ENCODE results near the gene GDPD3.

Gene GDPD3

GRCh38 chr16:30067584-30067916 is 45.8 kb downstream of the GDPD3 start:
- H3K4me3 ChIP-seq (ENCODE audit: low read depth, low read length): peak overlapping the region; percentile 100
- no peak for TF ChIP-seq CTCF (conservative IDR thresholded peaks at IDR 0.05; ENCODE audit: low read depth, low read length)
- DNase-seq (ENCODE audit: low read depth): no peak

GRCh38 chr16:30066761-30067583 is 46.4 kb downstream of the GDPD3 start:
- TF ChIP-seq CTCF (conservative IDR thresholded peaks at IDR 0.05; ENCODE audit: low read depth, low read length): no peak
- peak overlapping the region; percentile 100 for H3K4me3 ChIP-seq (ENCODE audit: low read depth, low read length)
- no peak for DNase-seq (ENCODE audit: low read depth)

- peak; percentile 74 for DNase-seq (ENCODE audit: low read depth)
These were observed 47.2 kb downstream of the GDPD3 start for GRCh38 chr16:30065943-30066760.

GRCh38 chr16:30065102-30065942 is 48.0 kb downstream of the GDPD3 start, which contains the start of gene ALDOA:
Gene ALDOA, plus strand, starts transcription at chr16:30065760. Its CDS starts 1,138 bp downstream, at chr16:30066898.
- peak; percentile 99 for DNase-seq (ENCODE audit: low read depth)
- TF ChIP-seq CTCF (conservative IDR thresholded peaks at IDR 0.05; ENCODE audit: low read depth, low read length): no peak
- H3K4me3 ChIP-seq (ENCODE audit: low read depth, low read length): peak within 1 kb of the TSS; percentile 100

More at GRCh38 chr16:30065943-30066760, 47.2 kb downstream of the GDPD3 start:
- no peak for TF ChIP-seq CTCF (conservative IDR thresholded peaks at IDR 0.05; ENCODE audit: low read depth, low read length)
- H3K4me3 ChIP-seq (ENCODE audit: low read depth, low read length): peak overlapping the region; percentile 100

DNA sequence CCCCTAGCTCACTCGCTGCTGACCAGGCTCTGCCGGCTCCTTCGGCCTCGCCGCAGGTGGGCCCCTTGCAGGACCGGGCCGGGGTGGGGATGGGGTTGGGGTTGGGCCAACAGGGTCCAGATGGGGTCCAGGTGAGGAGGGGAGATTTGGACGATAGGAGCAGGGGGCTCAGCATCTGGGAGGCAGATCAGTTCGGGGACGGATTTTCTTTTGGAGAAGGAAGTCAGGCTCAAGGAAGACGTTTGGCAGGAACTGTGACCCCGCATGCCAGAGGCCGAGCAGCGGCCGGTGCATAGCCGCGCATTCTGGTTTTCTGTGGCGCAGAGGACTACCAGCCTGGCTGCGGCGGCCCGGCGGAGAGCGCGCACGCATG is 48.6 kb downstream of the GDPD3 start:
- no peak for TF ChIP-seq CTCF (conservative IDR thresholded peaks at IDR 0.05; ENCODE audit: low read depth, low read length)
- no peak for DNase-seq (ENCODE audit: low read depth)
- H3K4me3 ChIP-seq (ENCODE audit: low read depth, low read length): peak overlapping the region; percentile 100

GRCh38 chr16:30063893-30064728 is 49.2 kb downstream of the GDPD3 start:
- peak; percentile 63 for DNase-seq (ENCODE audit: low read depth)
- peak; percentile 42 for TF ChIP-seq CTCF (conservative IDR thresholded peaks at IDR 0.05; ENCODE audit: low read depth, low read length)
- peak overlapping the region; percentile 100 for H3K4me3 ChIP-seq (ENCODE audit: low read depth, low read length)
